ENCODE data around the gene KLHL29.

The KLHL29 gene

DNA sequence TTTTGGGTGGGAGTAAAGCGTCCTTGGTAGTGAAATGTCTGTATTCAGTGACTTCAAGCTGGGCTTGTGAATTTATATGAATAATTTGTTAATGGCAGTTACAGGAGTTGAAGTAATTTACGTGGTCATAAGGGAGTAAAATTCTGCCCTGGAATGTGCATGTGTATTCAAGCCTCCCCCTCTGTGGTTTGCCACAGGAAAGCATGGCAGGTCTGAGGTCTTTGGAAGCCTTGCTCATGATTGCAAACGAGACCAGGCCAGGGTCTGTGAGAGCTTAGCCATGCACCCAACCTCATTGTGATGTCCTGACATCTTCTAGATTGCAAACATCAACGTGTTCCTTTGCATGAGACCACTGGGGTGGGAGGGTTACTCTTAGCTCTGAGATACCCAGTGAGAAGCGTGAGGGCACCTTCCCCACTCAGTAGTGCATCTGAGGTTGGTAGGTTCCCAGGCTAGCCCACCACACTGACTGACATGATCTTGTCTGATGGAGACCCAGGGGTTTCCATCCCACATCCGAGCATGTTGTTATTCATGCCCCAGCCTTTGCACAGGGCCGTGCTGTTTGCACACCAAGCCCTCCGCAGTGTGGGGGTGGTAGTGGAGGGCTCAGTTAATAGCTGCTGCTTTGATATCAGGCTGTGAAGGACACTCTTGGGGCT, 216.5 kb downstream of the KLHL29 start:
- no peaks in the 10 kb centered on the region for H3K4me1 Mint-ChIP-seq
- no peak overlapping the region for H3K4me3 Mint-ChIP-seq
- no peak for ATAC-seq
- peaks cover 14% of the 10 kb centered on the region for H3K36me3 Mint-ChIP-seq
- no peaks in the 10 kb centered on the region for H3K27me3 Mint-ChIP-seq
- H3K9me3 Mint-ChIP-seq, result peaks cover 10% of the 10 kb centered on the region
- H3K27ac Mint-ChIP-seq, result no peak overlapping the region

DNA sequence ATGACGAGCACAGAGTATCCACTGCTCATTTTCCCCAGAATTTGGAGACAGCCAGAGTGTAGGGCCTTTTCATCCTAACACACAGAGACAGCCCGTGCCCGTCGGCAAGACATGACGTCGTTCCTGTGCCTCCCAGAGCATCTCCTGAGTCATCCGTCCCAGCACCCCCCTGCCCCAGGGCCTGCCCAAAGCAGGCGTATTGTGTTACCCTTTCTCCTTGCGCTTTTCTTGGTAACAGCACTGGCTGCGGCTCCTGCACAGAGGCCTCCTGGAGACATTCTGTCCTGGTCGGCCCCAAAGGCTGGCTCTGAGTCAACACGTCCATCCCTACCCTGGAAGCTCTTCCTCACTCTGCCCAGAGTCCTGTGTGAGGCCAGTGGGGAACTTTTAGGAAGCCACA, 217.1 kb downstream of the KLHL29 start:
- no peak overlapping the region for H3K27ac Mint-ChIP-seq
- H3K9me3 Mint-ChIP-seq, result peaks cover 11% of the 10 kb centered on the region
- ATAC-seq, result no peak
- no peak overlapping the region for H3K4me3 Mint-ChIP-seq
- H3K36me3 Mint-ChIP-seq, result peaks cover 15% of the 10 kb centered on the region
- H3K4me1 Mint-ChIP-seq, result no peaks in the 10 kb centered on the region
- H3K27me3 Mint-ChIP-seq, result no peaks in the 10 kb centered on the region

DNA sequence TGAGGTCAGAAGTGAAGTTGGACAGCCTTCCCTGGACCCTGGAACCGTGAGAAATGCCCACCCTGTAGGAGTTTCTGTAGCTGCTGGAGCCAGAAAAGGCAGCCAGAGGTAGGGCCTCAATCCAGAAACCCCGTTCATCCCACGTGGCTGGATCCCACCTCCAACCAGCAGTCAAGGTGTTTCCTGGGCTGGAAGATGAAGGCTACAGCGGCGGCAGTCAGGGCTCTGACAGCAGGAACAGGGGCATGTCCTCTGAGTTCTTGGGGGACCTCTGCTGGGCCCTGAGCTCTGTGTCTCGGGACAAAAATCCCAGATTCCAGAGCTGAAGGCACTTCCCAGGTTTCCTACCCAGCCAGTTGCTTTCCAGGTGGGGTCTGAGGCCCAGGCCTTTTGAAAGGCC, 218.2 kb downstream of the KLHL29 start:
- Mint-ChIP-seq H3K27me3 (no peaks in the 10 kb centered on the region), H3K36me3 (peaks cover 15% of the 10 kb centered on the region), H3K27ac (no peak overlapping the region), H3K4me1 (no peaks in the 10 kb centered on the region), H3K4me3 (no peak overlapping the region), H3K9me3 (peaks cover 11% of the 10 kb centered on the region)
- no peak for ATAC-seq

DNA sequence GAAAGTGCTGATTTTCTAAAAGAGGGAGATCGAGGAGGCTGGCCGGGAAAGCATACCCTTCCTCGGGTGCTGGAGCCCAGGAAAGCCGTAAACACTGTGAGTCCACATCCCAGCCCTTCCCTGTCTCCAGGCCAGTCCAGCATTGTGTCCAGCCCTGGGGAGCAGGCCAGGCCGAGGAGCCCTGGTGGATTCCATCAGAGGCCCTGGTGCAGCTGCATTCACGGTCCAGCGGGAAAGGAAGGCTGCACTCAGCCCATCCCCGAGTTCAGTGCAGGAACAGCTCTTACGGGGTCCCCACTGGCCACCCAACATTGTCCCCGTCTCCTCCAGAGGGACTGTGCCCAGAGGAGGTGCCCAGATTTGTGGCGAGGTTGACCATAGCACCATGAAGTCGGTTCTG, 218.6 kb downstream of the KLHL29 start:
- Mint-ChIP-seq H3K27me3 (no peaks in the 10 kb centered on the region), H3K27ac (no peak overlapping the region), H3K4me3 (no peak overlapping the region), H3K4me1 (no peaks in the 10 kb centered on the region), H3K9me3 (peaks cover 11% of the 10 kb centered on the region), H3K36me3 (peaks cover 15% of the 10 kb centered on the region)
- no peak for ATAC-seq

DNA sequence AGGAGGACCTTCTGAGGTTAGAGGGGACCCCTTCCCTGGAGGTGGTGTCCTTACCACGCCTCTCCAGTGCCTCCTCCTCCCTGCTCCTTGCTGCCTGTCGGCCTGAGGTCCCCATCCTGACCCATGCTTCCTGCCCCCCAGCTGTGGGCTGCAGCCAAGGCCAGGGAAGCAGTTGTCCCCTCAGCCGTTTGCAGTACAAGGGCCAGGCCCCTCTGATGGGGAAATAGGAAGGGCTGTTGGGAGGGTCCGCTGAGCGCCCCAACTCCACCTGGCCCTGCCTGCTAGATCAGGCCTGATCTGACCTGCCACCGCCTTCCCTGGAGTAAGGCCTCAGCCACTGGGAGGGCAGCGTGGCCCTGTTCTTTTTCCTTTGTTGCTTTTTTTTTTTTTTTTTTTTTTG, 219.8 kb downstream of the KLHL29 start:
- Mint-ChIP-seq H3K27me3 (no peaks in the 10 kb centered on the region), H3K4me1 (no peaks in the 10 kb centered on the region), H3K9me3 (peaks cover 11% of the 10 kb centered on the region), H3K27ac (no peak overlapping the region), H3K36me3 (peaks cover 20% of the 10 kb centered on the region), H3K4me3 (no peak overlapping the region)
- no peak for ATAC-seq

DNA sequence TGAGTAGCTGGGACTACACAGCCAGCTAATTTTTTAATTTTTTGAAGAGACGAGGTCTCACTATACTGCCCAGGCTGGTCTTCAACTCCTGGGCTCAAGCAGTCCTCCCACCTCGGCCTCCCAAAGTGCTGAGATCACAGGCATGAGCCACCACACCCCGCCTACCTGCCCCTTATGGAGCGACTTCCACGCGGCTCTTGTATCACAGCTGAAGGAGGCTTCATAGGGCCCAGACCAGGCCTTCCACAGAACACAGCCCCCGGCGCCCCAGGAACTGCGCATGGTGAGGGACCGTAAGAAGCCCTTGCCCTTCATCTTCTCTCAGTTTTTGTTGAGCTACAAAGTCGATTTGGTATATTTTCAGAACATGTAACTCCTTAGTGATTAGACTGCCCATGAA, 220.3 kb downstream of the KLHL29 start:
- peaks cover 20% of the 10 kb centered on the region for H3K36me3 Mint-ChIP-seq
- no peaks in the 10 kb centered on the region for H3K4me1 Mint-ChIP-seq
- no peak overlapping the region for H3K4me3 Mint-ChIP-seq
- H3K9me3 Mint-ChIP-seq, result peaks cover 11% of the 10 kb centered on the region
- no peak overlapping the region for H3K27ac Mint-ChIP-seq
- ATAC-seq, result no peak
- H3K27me3 Mint-ChIP-seq, result no peaks in the 10 kb centered on the region

DNA sequence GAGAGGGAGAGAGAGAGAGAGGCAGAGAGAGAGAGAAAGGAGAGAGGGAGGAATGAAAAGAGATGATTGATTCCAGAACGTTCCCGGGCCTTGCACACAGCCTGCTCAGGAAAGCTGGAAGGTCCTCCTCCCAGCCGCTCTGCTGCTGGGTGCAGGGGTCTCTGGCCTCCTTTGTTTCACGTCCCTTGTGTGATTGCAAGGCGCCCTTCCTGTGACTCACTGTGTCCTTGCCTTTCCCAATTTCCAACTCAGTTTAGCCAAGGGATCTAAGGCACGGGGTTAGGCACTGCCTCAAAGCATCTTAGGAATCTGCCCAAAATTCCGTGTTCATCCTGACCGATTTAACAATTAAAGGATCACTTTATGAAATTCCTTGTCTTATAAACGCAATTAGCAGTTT, 221.2 kb downstream of the KLHL29 start:
- H3K4me1 Mint-ChIP-seq, result no peaks in the 10 kb centered on the region
- H3K27ac Mint-ChIP-seq, result no peak overlapping the region
- no peak overlapping the region for H3K4me3 Mint-ChIP-seq
- no peaks in the 10 kb centered on the region for H3K27me3 Mint-ChIP-seq
- peaks cover 11% of the 10 kb centered on the region for H3K9me3 Mint-ChIP-seq
- peaks cover 20% of the 10 kb centered on the region for H3K36me3 Mint-ChIP-seq
- ATAC-seq, result no peak

DNA sequence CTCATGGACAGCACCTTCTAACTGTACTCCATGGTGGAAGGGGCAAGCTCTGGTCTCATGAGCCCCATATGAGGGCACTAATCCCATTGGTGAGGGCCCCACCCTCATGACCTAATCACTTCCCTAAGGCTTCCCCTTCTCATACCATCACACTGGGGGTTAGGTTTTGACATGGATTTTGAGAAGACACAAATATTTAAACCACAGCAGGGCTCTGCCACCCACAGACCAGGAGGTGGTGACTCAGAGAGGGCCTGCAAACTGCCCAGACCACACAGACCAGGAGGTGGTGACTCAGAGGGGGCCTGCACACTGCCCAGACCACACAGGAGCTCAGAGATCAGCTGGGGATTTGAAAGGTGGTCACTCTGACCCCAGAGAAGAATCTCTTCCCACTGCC, 222.0 kb downstream of the KLHL29 start:
- no peak overlapping the region for H3K4me3 Mint-ChIP-seq

DNA sequence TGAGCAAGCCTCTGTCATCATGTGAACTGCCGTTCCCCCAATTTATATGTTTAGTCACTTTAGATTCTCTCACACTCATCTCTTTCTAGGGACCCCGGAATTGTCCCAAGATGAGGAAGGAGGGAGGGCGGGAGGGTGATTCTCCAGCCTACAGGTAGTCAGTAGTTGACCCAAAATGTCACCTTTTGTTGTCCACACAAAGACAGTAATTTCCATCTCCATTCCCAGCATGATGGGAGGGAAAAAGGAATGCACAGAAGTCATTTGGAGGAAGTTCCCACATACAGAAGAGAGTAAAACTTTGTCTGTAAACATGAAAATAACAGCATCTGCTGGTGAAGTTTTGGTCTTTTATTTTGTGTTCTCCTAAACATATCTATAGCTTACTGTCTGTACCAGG, 222.9 kb downstream of the KLHL29 start:
- Mint-ChIP-seq H3K27ac (no peak overlapping the region), H3K4me1 (no peaks in the 10 kb centered on the region), H3K9me3 (peaks cover 15% of the 10 kb centered on the region), H3K4me3 (no peak overlapping the region), H3K27me3 (peaks cover 16% of the 10 kb centered on the region), H3K36me3 (peaks cover 28% of the 10 kb centered on the region)
- ATAC-seq, result no peak

More for the DNA sequence above, 222.0 kb downstream of the KLHL29 start:
- no peak overlapping the region for H3K27ac Mint-ChIP-seq
- H3K36me3 Mint-ChIP-seq, result peaks cover 26% of the 10 kb centered on the region
- H3K4me1 Mint-ChIP-seq, result no peaks in the 10 kb centered on the region
- H3K9me3 Mint-ChIP-seq, result peaks cover 14% of the 10 kb centered on the region
- no peak for ATAC-seq
- peaks cover 7% of the 10 kb centered on the region for H3K27me3 Mint-ChIP-seq

DNA sequence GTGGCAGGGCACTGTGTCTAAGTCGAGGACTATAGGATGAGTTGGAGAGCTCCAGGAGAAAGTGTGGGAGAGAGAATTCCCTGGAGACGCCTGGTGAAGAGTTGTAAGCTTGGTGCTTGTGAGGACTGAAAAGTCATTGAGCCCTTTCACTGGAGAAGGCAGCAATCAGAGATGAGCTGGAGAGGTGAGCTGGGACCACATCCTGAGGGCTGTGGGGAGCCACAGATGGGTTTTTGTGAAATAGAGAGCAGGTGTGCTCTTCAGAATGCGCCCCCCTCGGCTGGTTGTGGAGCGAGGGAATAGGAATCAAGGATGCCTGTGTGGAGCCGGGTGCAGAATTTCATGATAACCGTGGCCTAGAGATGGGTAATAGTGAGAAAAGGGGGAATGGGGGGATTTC, 224.3 kb downstream of the KLHL29 start:
- H3K36me3 Mint-ChIP-seq, result peaks cover 28% of the 10 kb centered on the region
- peaks cover 15% of the 10 kb centered on the region for H3K9me3 Mint-ChIP-seq
- H3K4me3 Mint-ChIP-seq, result no peak overlapping the region
- H3K27me3 Mint-ChIP-seq, result peaks cover 16% of the 10 kb centered on the region
- no peak overlapping the region for H3K27ac Mint-ChIP-seq
- H3K4me1 Mint-ChIP-seq, result peaks cover 5% of the 10 kb centered on the region
- no peak for ATAC-seq

DNA sequence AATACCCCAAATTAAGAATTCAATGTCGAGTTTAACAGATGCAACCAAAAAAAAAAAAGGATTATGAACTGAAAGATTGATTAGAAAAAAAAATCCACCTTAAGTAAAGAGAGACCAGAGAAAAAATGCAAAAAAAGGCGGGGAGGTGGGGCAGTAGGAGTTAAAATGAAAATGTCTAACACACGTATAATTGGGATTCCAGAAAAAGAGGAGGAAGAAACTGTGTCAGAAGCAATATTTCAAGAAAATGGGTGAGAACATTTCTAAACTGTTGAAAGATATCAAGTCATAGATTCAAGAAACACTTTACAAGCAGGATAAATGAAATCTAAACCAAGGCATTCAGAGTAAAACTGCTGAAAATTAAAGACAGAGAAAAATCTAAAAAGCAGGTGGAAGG, 226.9 kb downstream of the KLHL29 start:
- peaks cover 4% of the 10 kb centered on the region for H3K9me3 Mint-ChIP-seq
- H3K27me3 Mint-ChIP-seq, result peaks cover 16% of the 10 kb centered on the region
- H3K36me3 Mint-ChIP-seq, result peaks cover 14% of the 10 kb centered on the region
- H3K4me1 Mint-ChIP-seq, result peaks cover 11% of the 10 kb centered on the region
- no peak overlapping the region for H3K27ac Mint-ChIP-seq
- ATAC-seq, result no peak
- no peak overlapping the region for H3K4me3 Mint-ChIP-seq

DNA sequence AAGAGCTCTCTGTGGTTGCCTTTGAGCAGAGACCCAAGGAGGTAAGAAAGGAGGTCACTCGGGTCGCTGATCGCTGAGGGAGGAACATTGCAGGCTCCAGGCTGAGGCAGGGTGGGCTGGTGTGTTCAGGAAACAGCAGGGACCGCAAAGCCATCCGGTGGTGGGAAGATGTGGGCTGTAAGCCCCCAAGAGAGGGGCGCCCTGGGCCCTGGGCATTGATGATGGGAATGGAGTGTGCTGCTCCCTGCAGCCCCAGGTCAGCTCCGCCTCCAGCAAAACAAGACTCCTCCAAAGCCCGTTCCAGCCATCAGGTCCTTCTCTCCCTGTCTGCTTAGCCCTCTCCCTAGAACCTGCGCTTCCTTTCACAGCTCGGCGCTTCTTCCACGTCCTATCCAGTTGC, 229.7 kb downstream of the KLHL29 start:
- Mint-ChIP-seq H3K4me1 (peaks cover 11% of the 10 kb centered on the region), H3K27ac (no peak overlapping the region), H3K36me3 (peaks cover 8% of the 10 kb centered on the region), H3K4me3 (no peak overlapping the region), H3K27me3 (peaks cover 16% of the 10 kb centered on the region), H3K9me3 (peaks cover 4% of the 10 kb centered on the region)
- ATAC-seq, result no peak

DNA sequence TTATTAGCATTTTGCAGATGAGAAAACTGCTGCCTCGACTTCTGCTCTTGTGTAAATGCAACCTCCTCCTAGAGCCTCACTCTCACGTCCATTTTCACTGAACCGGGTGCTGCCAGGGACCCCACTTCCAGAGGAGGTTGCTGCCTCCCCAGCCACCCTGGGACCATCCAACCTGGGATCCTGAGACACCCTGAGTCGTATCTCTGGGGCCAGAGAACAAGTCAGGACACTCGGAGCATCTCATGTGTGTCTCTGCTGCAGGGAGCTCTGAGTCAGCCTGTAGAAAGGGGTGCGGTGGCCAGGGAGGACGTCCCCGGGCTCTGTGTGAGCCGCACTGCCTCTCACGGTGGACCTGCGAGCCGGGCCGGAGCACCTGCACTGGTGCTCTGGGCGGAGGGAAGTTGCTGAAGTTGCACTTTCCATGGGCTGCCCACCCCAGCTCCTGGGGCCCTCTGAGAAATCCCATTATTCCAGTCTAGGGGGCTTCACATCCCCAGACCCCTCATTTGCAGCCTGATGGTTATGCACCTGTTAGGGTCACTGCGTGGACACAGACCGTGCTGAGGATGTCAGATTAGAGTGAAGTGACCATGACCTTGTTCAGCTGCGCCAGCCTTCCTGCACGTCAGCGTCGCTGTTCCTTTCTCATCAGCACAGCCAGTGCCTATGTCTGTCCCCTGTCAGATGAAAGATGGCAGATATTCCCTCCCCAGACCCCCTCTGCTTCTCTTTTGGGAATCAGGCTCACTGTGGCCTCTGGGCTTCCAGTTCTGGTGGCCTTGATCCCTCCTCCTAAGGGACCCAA, 230.4 kb downstream of the KLHL29 start:
- peaks cover 16% of the 10 kb centered on the region for H3K27me3 Mint-ChIP-seq

DNA sequence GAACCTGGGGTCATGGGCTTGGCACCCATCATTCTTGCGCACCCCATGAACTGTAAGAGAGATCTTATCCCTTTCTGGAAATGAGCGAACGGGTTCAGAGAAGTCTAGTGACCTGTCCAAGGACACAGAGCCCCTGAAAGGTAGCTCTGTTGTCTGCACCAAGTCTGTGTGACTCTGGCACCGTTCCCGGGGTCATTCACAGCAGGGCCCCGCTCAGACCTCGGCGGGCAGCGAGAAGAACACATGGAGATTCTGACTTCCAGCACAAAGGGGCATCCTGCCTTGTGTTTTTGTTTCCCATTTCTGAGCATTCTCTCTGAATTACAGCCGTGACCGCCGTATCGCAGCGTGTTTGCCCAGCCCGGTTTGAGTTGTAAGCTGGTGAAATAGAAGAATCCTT, 231.7 kb downstream of the KLHL29 start:
- H3K36me3 Mint-ChIP-seq, result peaks cover 5% of the 10 kb centered on the region
- H3K27me3 Mint-ChIP-seq, result peaks cover 12% of the 10 kb centered on the region
- H3K4me3 Mint-ChIP-seq, result no peak overlapping the region
- H3K4me1 Mint-ChIP-seq, result peaks cover 14% of the 10 kb centered on the region
- H3K9me3 Mint-ChIP-seq, result peaks cover 4% of the 10 kb centered on the region
- ATAC-seq, result no peak
- no peak overlapping the region for H3K27ac Mint-ChIP-seq

More for the DNA sequence above, 230.4 kb downstream of the KLHL29 start:
- H3K36me3 Mint-ChIP-seq, result peaks cover 8% of the 10 kb centered on the region
- H3K4me1 Mint-ChIP-seq, result peaks cover 14% of the 10 kb centered on the region
- H3K4me3 Mint-ChIP-seq, result no peak overlapping the region
- H3K27ac Mint-ChIP-seq, result no peak overlapping the region
- H3K9me3 Mint-ChIP-seq, result peaks cover 4% of the 10 kb centered on the region
- no peak for ATAC-seq

DNA sequence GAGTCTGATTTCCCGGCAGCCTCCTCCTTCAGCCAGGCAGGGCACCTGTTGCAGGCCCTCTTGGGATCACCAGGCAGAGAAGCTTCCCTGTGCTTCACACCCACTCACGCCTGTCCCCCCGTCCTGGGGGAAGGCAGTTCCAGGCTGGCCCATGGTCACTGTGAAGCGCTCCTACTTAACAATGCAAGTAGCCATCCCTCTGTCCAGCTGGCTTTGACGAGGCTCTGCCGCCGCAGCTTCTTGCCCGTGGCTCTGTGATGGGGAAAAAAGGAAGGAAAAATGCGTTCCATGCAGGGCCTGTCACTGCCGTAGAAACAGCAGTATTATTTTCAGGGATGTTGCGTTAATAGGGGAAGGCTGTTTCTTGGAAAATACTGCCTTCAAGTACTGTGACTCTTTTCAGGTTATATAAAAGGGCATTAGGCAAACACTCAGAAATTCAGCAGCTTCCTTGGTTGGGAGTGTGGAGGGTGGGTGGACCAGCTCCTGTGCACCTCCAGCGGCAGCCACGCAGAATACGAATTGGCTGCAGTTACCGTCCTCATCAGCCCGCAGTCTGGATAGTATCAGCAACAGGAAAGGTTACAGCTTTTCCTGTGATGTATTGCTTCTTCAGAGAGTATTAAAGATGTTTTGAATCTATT, 232.3 kb downstream of the KLHL29 start:
- Mint-ChIP-seq H3K27me3 (peaks cover 6% of the 10 kb centered on the region), H3K4me1 (peaks cover 14% of the 10 kb centered on the region), H3K36me3 (peaks cover under 1% of the 10 kb centered on the region), H3K9me3 (no peaks in the 10 kb centered on the region), H3K27ac (no peak overlapping the region), H3K4me3 (no peak overlapping the region)
- ATAC-seq, result no peak

DNA sequence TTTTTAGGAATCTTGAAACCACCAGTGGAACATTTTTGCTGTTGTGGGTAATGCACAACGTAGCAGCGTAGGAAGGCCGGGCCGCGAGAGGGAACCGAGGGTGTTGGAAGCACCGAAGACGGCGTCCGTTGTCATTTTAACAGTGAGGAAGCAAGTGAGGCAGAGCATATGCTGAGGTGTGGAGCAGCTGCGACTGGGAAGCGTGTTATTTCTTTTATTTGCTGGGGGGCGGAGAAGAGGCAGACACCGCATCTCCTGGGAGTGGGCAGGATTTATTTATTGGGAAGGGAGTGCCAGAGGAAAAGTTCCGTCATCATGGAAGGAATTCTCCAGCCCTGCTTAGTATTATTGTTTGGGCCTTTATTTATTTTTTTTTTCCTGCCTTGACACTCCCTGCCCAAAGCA, 232.8 kb downstream of the KLHL29 start:
- ATAC-seq, result no peak
- Mint-ChIP-seq H3K36me3 (peaks cover 6% of the 10 kb centered on the region), H3K4me1 (peaks cover 14% of the 10 kb centered on the region), H3K27ac (no peak overlapping the region), H3K9me3 (peaks cover 3% of the 10 kb centered on the region), H3K27me3 (peaks cover under 1% of the 10 kb centered on the region), H3K4me3 (no peak overlapping the region)

Measured in stimulated activated memory B cell treated with anti-CD40 and anti-IgM and Interleukin-4, amounts not matched to agents 10 μg/mL and 1 μg/mL and 100 μg/mL, for 72 hours (primary cell).